ENCODE measurements around the gene CSNK1G3.

Gene CSNK1G3

GRCh38 chr5:123535648-123536047 is 23.7 kb downstream of the CSNK1G3 start:
- ChIA-PET POLR2A (no interaction called here), CTCF (interaction anchor here (1.5 kb wide), 1 partner anchor 13 kb away, joined by 3 read pairs; no protein-coding TSS in a partner anchor)
- no peak for DNase-seq (ENCODE audit: extremely low spot score)
- no peak for TF ChIP-seq CTCF (IDR thresholded peaks at IDR 0.05; ENCODE audit: control extremely low read depth, extremely low read depth, low read depth, missing control alignments)

DNA sequence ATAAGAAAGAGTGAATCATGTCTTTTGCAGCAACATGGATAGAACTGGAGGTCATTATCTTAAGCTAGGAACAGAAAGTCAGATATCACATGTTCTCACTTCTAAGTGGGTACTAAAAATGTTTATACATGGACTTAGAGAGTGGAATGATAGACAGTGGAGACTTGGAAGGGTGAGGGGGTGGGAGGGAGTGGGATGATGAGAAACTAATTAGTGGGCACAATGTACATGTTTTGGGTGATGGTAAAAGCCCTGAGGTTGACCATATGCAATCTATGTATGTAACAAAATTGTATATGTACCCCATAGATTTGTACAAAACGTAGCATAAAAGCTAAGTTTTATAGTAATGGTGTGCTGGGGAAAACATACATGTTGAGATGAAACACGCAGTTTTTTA is 25.3 kb downstream of the CSNK1G3 start:
- POLR2A ChIA-PET: no interaction called here
- CTCF ChIA-PET: interaction anchor here (0.7 kb wide), 1 partner anchor 9 kb away, joined by 3 read pairs; no protein-coding TSS in a partner anchor
- no peak for DNase-seq (ENCODE audit: extremely low spot score)
- TF ChIP-seq CTCF (IDR thresholded peaks at IDR 0.05; ENCODE audit: control extremely low read depth, extremely low read depth, low read depth, missing control alignments): no peak

DNA sequence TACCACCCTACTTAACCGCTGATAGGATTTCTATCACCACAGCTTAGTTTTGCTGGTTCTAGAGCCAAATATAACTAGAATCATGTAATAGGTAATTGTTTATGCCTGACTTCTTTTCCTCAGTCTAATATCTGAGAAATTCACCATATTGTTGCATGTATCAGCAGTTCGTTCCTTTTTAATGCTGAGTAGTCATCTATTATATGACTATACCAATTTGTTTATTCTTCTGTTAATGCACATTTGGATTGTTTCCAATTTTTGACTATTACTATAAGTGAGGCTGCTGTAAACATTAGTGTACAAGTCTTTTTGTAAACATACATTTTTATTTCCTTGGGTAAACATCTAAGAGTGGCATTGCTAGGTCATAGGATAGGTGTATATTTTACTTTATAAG is 25.9 kb downstream of the CSNK1G3 start:
- POLR2A ChIA-PET: no interaction called here
- DNase-seq (ENCODE audit: extremely low spot score): no peak
- CTCF ChIA-PET: interaction anchor here (0.7 to 1.1 kb wide), 2 partner anchors 9 to 13 kb away, joined by 3 read pairs; no protein-coding TSS in a partner anchor
- no peak for TF ChIP-seq CTCF (IDR thresholded peaks at IDR 0.05; ENCODE audit: control extremely low read depth, extremely low read depth, low read depth, missing control alignments)

DNA sequence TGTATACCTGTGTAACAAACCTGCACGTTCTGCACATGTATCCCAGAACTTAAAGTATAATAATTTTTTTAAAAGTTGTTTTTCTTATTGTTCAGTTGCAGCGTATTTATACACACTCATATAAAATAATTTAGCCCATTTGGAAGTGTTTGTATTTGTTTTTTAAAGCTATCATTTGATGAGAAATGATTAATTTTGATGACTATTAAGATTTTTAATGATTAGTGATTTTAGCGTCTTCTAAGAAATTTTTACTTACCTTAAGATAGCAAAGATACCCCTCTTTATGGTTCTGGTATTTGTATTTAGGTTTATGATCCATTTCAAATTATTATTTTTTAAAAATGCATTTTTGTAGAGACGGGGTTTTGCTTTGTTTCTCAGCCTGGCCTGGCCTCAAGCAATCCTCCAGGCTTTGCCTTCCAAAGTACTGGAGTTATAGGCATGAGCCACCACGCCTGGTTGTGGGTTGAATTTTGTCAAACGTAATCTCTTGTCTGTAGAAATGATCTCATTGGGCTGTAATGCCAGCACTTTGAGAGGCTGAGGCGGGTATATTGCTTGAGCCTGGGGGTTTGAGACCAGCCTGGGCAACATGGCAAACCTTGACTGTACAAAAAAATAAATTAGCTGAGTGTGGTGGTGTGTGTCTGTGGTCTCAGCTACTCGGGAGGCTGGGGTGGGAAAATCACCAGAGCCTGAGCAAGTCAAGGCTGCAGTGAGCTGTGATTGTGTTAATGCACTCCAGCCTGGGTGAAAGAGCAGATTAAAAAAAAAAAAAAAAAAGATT is 26.9 kb downstream of the CSNK1G3 start:
- ChIA-PET POLR2A (interaction anchor here (0.6 kb wide), 1 partner anchor 115 kb away, joined by 3 read pairs; no protein-coding TSS in a partner anchor), CTCF (interaction anchor here (1.1 to 2.6 kb wide), 2 partner anchors 11 to 12 kb away, joined by 3 to 9 read pairs; no protein-coding TSS in a partner anchor)
- no peak for TF ChIP-seq CTCF (IDR thresholded peaks at IDR 0.05; ENCODE audit: control extremely low read depth, extremely low read depth, low read depth, missing control alignments)
- DNase-seq (ENCODE audit: extremely low spot score): no peak

DNA sequence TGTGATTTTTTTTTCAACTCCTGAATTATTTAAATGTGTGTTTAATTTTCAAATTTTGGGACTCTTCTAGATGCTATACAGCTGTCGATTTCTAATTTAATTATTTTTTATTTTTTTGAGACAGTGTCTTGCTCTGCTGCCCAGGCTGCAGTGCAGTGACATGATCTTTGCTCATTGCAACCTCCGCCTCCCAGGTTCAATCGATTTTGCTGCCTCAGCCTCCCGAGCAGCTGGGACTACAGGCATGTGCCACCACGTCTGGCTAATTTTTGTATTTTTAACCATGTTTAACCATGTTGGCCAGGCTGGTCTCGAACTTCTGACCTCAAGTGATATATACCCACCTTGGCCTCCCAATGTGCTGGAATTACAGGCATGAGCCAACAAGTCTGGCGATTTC is 28.6 kb downstream of the CSNK1G3 start:
- POLR2A ChIA-PET: no interaction called here
- DNase-seq (ENCODE audit: extremely low spot score): no peak
- no peak for TF ChIP-seq CTCF (IDR thresholded peaks at IDR 0.05; ENCODE audit: control extremely low read depth, extremely low read depth, low read depth, missing control alignments)
- CTCF ChIA-PET: interaction anchor here (1.1 to 2.6 kb wide), 4 partner anchors 9 to 31 kb away, joined by 3 to 9 read pairs (median 4); no protein-coding TSS in a partner anchor

- ChIA-PET CTCF (interaction anchor here (0.9 to 1.7 kb wide), 4 partner anchors 9 to 22 kb away, joined by 3 to 5 read pairs (median 3); no protein-coding TSS in a partner anchor), POLR2A (no interaction called here)
- no peak for DNase-seq (ENCODE audit: extremely low spot score)
- no peak for TF ChIP-seq CTCF (IDR thresholded peaks at IDR 0.05; ENCODE audit: control extremely low read depth, extremely low read depth, low read depth, missing control alignments)
Measured at GRCh38 chr5:123543438-123543837, 31.5 kb downstream of the CSNK1G3 start.
